ENCODE results near the gene ACOT7.

The ACOT7 gene

DNA sequence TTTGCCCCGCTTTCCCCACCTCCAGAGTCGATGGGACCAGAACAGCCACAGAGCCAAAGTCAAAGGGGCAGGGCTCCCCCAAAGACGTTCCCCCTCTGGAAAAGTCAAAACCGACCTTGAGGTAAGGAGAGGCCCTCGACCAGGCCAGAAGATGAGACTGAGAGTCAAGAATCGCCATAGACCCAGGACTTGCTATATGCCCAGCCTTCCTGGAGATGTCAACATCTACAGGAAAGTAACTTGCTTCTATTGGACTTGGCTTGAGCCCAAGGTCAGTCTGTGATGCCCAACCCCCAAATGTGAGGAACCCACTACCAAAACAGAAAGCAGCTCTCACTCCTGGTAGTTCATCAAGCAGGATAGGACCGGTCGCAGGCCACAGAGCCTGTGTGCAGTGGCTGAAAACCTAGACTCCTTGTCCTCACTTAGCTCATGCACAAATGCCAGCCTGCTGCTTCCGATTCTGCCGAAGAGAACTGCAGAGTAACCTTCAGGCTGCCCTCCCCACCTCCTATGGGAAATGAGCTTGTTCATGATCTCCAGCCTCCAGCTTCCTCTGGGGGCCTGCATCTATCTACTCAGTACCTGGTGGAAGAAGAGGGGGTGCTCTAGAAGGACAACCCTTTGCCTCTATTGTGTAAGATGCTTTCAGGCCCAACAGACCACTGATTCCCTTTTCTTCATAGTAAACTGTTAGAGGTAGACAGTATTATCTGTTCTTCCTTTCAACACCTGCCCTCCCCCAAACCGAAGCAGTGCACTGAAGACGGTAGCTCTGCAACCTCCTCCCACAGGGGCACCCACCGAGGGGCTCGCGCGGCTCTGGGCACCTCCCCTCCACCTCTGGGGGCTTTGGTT lies 1.4 kb downstream of the ACOT7 start:
- no peaks in the 10 kb centered on the region for H3K9me3 Mint-ChIP-seq
- H3K27ac Mint-ChIP-seq, result peak overlapping the region in 2 of 3 experiments; percentile 70 to 77
- TF ChIP-seq, protein P1, sequence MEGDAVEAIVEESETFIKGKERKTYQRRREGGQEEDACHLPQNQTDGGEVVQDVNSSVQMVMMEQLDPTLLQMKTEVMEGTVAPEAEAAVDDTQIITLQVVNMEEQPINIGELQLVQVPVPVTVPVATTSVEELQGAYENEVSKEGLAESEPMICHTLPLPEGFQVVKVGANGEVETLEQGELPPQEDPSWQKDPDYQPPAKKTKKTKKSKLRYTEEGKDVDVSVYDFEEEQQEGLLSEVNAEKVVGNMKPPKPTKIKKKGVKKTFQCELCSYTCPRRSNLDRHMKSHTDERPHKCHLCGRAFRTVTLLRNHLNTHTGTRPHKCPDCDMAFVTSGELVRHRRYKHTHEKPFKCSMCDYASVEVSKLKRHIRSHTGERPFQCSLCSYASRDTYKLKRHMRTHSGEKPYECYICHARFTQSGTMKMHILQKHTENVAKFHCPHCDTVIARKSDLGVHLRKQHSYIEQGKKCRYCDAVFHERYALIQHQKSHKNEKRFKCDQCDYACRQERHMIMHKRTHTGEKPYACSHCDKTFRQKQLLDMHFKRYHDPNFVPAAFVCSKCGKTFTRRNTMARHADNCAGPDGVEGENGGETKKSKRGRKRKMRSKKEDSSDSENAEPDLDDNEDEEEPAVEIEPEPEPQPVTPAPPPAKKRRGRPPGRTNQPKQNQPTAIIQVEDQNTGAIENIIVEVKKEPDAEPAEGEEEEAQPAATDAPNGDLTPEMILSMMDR (IDR thresholded peaks at IDR 0.05; ENCODE audit: unreplicated experiment in 3 of 3), result no peak
- H3K36me3 Mint-ChIP-seq (ENCODE audit: low read depth), result no peaks in the 10 kb centered on the region
- H3K4me3 Mint-ChIP-seq, result peak overlapping the region; percentile 75 to 85 (median 85)
- H3K4me1 Mint-ChIP-seq, result peaks cover 18% of the 10 kb centered on the region
- peaks cover 25% of the 10 kb centered on the region for H3K27me3 Mint-ChIP-seq (ENCODE audit: low read depth)

DNA sequence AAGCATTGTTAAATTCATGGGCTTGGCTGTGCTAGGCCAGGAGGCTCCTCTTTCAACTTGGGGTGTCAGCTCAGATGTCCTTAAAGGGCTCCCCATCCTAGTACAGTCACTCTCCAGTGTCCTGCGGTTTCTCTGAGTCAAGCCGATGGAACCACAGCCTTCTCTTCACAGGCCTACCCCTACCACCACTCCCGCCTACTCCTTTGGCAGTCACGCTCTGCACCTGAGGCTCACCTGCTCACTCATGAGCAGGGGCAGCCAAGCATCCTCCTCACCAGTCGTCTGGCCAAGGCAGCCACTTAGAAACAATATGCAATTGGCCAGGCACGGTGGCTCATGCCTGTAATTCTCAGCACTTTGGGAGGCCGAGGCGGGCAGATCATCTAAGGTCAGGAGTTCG lies 3.6 kb downstream of the ACOT7 start:
- peaks cover 25% of the 10 kb centered on the region for H3K27me3 Mint-ChIP-seq (ENCODE audit: low read depth)
- no peak overlapping the region for H3K27ac Mint-ChIP-seq
- H3K9me3 Mint-ChIP-seq, result no peaks in the 10 kb centered on the region
- TF ChIP-seq, protein P1 (IDR thresholded peaks at IDR 0.05; ENCODE audit: unreplicated experiment in 3 of 3), result no peak
- H3K4me3 Mint-ChIP-seq, result peak overlapping the region in 1 of 3 experiments; percentile 4
- H3K4me1 Mint-ChIP-seq, result peaks cover 30% of the 10 kb centered on the region
- no peaks in the 10 kb centered on the region for H3K36me3 Mint-ChIP-seq (ENCODE audit: low read depth)

DNA sequence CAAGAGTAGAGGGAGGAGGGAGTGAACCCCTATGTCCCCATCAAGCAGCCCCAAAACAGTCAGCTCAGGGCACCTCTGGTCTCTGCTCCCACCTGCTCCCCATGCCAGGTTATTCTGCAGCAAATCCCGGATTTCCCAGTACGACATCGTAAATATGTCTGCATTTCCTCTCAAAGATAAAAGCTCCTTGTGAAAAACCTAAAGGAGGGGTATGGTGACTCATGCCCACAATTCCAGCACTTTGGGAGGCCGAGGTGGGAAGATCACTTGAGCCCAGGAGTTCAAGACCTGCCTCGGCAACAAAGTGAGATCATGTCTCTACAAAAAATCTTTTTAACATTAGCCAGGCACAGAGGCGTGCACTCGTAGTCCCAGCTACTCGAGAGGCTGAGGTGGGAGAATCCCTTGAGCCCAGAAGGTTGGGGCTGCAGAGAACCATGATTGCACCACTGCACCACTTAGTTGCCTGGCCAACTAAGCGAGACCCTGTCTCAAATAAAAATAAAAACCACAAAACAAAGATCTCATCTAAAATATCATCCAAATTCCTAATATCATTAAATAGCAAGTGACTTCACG lies 7.1 kb downstream of the ACOT7 start:
- H3K4me3 Mint-ChIP-seq, result peak overlapping the region in 1 of 3 experiments; percentile 54
- TF ChIP-seq, protein P1 (IDR thresholded peaks at IDR 0.05; ENCODE audit: unreplicated experiment in 3 of 3), result no peak
- peaks cover 16% of the 10 kb centered on the region for H3K4me1 Mint-ChIP-seq
- H3K36me3 Mint-ChIP-seq (ENCODE audit: low read depth), result no peaks in the 10 kb centered on the region
- H3K9me3 Mint-ChIP-seq, result no peaks in the 10 kb centered on the region
- peaks cover 15% of the 10 kb centered on the region for H3K27me3 Mint-ChIP-seq (ENCODE audit: low read depth)
- no peak overlapping the region for H3K27ac Mint-ChIP-seq

DNA sequence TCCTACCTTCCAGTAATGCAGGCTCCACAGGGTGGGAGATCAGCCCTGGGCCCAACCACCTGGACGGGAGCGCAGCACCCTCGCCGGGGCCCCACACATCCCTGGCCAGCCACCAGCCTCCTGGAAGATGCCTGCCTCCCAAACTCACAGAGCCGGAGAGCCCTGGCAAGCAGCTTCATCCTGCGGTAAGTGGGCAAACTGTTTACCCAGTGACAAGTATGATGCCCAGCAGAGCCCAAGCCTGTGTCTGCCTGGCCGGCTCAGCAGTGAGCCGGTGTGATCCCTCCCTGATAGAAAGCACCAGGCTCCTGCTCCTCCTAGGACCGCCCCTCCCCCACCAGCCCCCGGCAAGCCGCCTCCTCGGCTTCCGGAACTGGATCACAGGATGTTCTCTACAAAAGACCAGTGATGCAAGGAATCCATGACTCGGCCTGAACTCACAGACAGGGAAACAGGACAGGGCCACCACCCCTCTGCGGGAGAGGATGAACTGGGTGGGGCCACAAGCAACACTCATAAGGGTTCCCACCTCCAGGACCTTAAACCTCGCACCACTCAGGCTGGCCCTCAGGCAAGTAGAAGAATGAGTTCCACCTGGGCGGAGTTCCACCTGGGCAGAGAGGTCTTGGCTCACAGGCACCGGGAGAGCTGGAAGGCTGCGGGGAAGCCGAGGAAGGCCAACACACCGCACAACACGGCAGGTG lies 7.9 kb downstream of the ACOT7 start:
- Mint-ChIP-seq H3K4me3 (no peak overlapping the region), H3K27me3 (ENCODE audit: low read depth) (peaks cover 9% of the 10 kb centered on the region), H3K4me1 (peaks cover 16% of the 10 kb centered on the region), H3K9me3 (peaks cover 2% of the 10 kb centered on the region), H3K27ac (peak overlapping the region in 1 of 3 experiments; percentile 64), H3K36me3 (ENCODE audit: low read depth) (no peaks in the 10 kb centered on the region)
- TF ChIP-seq, protein P1 (IDR thresholded peaks at IDR 0.05; ENCODE audit: unreplicated experiment in 3 of 3), result no peak

DNA sequence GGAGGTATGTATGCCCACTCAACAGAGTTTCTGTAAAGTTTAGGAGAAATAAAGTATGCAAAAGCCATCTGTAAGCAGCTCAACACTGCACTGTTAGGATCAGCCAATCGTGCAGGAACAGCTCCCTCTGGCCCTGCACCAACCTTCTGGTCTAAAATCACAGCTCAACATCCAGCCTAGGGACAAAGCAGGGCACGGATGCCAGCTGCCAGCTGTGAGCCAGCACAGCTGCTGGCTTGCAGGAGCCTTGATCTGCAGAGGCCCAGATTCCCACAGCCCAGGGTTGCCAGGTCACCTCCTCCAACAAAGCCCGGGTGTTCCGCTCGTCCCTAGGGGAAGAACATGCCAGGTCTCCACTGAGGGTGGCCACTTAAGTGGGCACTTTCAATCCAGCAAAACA lies 8.6 kb downstream of the ACOT7 start:
- Mint-ChIP-seq H3K4me3 (no peak overlapping the region), H3K4me1 (peaks cover 16% of the 10 kb centered on the region), H3K27ac (no peak overlapping the region), H3K9me3 (peaks cover 7% of the 10 kb centered on the region), H3K27me3 (ENCODE audit: low read depth) (peaks cover 9% of the 10 kb centered on the region), H3K36me3 (ENCODE audit: low read depth) (no peaks in the 10 kb centered on the region)
- TF ChIP-seq, protein P1 (IDR thresholded peaks at IDR 0.05; ENCODE audit: unreplicated experiment in 3 of 3), result no peak
